ENCODE measurements around the gene B3GNT2.

GRCh38 chr2:62238236-62238635 is 42.3 kb downstream of the B3GNT2 start:
- TF ChIP-seq CTCF (IDR thresholded peaks at IDR 0.05; ENCODE audit: extremely low read depth in 1 of 2, insufficient read depth in 1 of 2, low read depth in 1 of 2, low read length in 2 of 2) (no peak), EZH2 (IDR thresholded peaks at IDR 0.05; ENCODE audit: borderline replicate concordance, low read depth, low read length, severe bottlenecking) (no peak), POLR2A (IDR thresholded peaks at IDR 0.05; ENCODE audit: low read depth, low read length) (no peak), MAX (IDR thresholded peaks at IDR 0.05; ENCODE audit: insufficient read depth, insufficient read length) (no peak), POLR2AphosphoS5 (IDR thresholded peaks at IDR 0.05; ENCODE audit: insufficient read depth, low read depth, low read length) (no peak), JUN (IDR thresholded peaks at IDR 0.05; ENCODE audit: borderline replicate concordance, insufficient read depth, insufficient read length, low read depth) (no peak), GATA2 (IDR thresholded peaks at IDR 0.05; ENCODE audit: insufficient read depth, insufficient read length, low read depth, low read length) (no peak)
